HCT116 (cell line): ENCODE results near the gene MICOS13. TPM values are rescaled to one million over a fixed set of nuclear protein-coding genes. Genes with fewer than 3 reads are reported as not detected.

Experiments used
- ATAC-seq: fragments of 200-7000 bp; cut with Tn5 transposase; 2 replicates; pipeline ENCODE4 v1.9.1; 2020; ENCODE audit warnings: mild to moderate bottlenecking, moderate library complexity
- BruUV-seq: library from RNA; stranded (reverse); fragments of 400-500 nt; replicated peaks from 2 replicates; lab custom pipeline; 2021; lab: Mats Ljungman, UMichigan
- CTCF ChIA-PET: fragments of 300-600 bp; sonication (Branson Sonifier 250); formaldehyde crosslinking; loops from one replicate; lab custom pipeline; 2021; ENCODE audit warnings: antibody characterized with exemption; lab: Charles Lee
- POLR2A ChIA-PET: fragments of 300-600, 350-600 bp; sonication (Branson Sonifier 250); formaldehyde crosslinking; loops from one replicate; lab custom pipeline; 2021; ENCODE audit warnings: antibody characterized with exemption; lab: Charles Lee
- RAD21 ChIA-PET, 2 experiments: fragments of 300-600 bp; sonication (Branson Sonifier 250); formaldehyde crosslinking; loops; one replicate each; lab custom pipeline; 2023; ENCODE audit warnings: low total read pairs in 2 of 2; ENCODE audit not compliant: uncharacterized antibody in 2 of 2, unreplicated experiment in 2 of 2, low non-redundant PET in 1 of 2; lab: Charles Lee
- DNase-seq: peaks from one replicate; pipeline ENCODE4 v3.0.0-alpha.2; 2010; ENCODE audit warnings: low read depth, low spot score
- H2AFZ ChIP-seq: fragments of 200-600 bp; shearing (Covaris generic), sonication (generic); 2 replicates; pipeline ENCODE4 v1.6.1; 2017; ENCODE audit warnings: low read depth, mixed run types, mixed read lengths, antibody characterized with exemption, low read length; ENCODE audit not compliant: poor library complexity, severe bottlenecking
- H3K27ac ChIP-seq: 2 replicates; pipeline ENCODE4 v1.5.1; 2012; ENCODE audit warnings: low read depth, low read length
- H3K27me3 ChIP-seq: fragments of 200-600 bp; sonication (generic); 2 replicates; pipeline ENCODE4 v1.6.1; 2016; ENCODE audit warnings: mixed run types, low read length, mixed read lengths; ENCODE audit not compliant: insufficient read depth
- H3K36me3 ChIP-seq, 2 experiments: fragments of 200-500 bp in 1 of 2; fragments of 200-600 bp in 1 of 2; sonication (Bioruptor generic) in 1 of 2; sonication (generic) in 1 of 2; 2 replicates each; pipeline versions ENCODE4 v1.5.1 to v1.6.1; 2014 to 2016; ENCODE audit warnings: low read length in 2 of 2, inconsistent platforms in 1 of 2, mixed read lengths in 1 of 2, mixed run types in 1 of 2; ENCODE audit not compliant: insufficient read depth in 2 of 2, control insufficient read depth in 1 of 2
- H3K4me1 ChIP-seq, 2 experiments: fragments of 200-600 bp in 1 of 2; sonication (generic) in 1 of 2; 2 replicates each; pipeline versions ENCODE4 v1.5.1 to v1.6.1; 2012 to 2017; ENCODE audit warnings: low read length in 2 of 2, inconsistent platforms in 1 of 2, mild to moderate bottlenecking in 1 of 2, mixed read lengths in 1 of 2, mixed run types in 1 of 2, moderate library complexity in 1 of 2; ENCODE audit not compliant: insufficient read depth in 2 of 2, control insufficient read depth in 1 of 2
- H3K4me2 ChIP-seq: fragments of 200-600 bp; sonication (generic); 2 replicates; pipeline ENCODE4 v1.6.1; 2017; ENCODE audit warnings: mixed run types, low read length, mixed read lengths
- H3K4me3 ChIP-seq, 2 experiments: fragments of 200-600 bp in 1 of 2; sonication (generic) in 1 of 2; replicated peaks in 1 of 2; 2 replicates each; pipeline ENCODE4 v1.5.1; 2011 to 2016; ENCODE audit warnings: low read length in 2 of 2, control low read depth in 1 of 2, low read depth in 1 of 2, mild to moderate bottlenecking in 1 of 2, mixed read lengths in 1 of 2, mixed run types in 1 of 2
- H3K79me2 ChIP-seq: fragments of 200-600 bp; sonication (generic); 2 replicates; pipeline ENCODE4 v1.6.1; 2017; ENCODE audit warnings: mild to moderate bottlenecking, mixed run types, low read length, moderate library complexity, mixed read lengths; ENCODE audit not compliant: insufficient read depth
- H3K9ac ChIP-seq: fragments of 200-600 bp; sonication (generic); 2 replicates; pipeline ENCODE4 v1.6.1; 2016; ENCODE audit warnings: low read length, mixed read lengths
- H3K9me2 ChIP-seq: fragments of 200-600 bp; sonication (generic), shearing (Covaris generic); 2 replicates; pipeline ENCODE4 v1.6.1; 2017; ENCODE audit warnings: mixed run types, mild to moderate bottlenecking, moderate library complexity; ENCODE audit not compliant: insufficient read depth
- H3K9me3 ChIP-seq, 2 experiments: fragments of 200-500 bp in 1 of 2; fragments of 200-600 bp in 1 of 2; sonication (Bioruptor generic) in 1 of 2; sonication (generic) in 1 of 2; 2 replicates each; pipeline ENCODE4 v1.6.1; 2014 to 2017; ENCODE audit warnings: low read length in 2 of 2, mixed read lengths in 2 of 2, inconsistent platforms in 1 of 2, low read depth in 1 of 2, mild to moderate bottlenecking in 1 of 2, mixed run types in 1 of 2, moderate library complexity in 1 of 2; ENCODE audit not compliant: control insufficient read depth in 1 of 2, insufficient read depth in 1 of 2
- H4K20me1 ChIP-seq: fragments of 200-600 bp; sonication (generic), shearing (Covaris generic); 2 replicates; pipeline ENCODE4 v1.6.1; 2017; ENCODE audit warnings: mixed run types, mild to moderate bottlenecking, moderate library complexity; ENCODE audit not compliant: insufficient read depth
- CBX3 ChIP-seq: IDR thresholded peaks from 2 replicates; pipeline ENCODE4 v1.6.1; 2012; ENCODE audit warnings: low read depth
- CEBPB ChIP-seq: IDR thresholded peaks from 2 replicates; pipeline ENCODE4 v1.6.1; 2012; ENCODE audit warnings: low read depth
- FOSL1 ChIP-seq: IDR thresholded peaks from 2 replicates; pipeline ENCODE4 v1.6.1; 2012; ENCODE audit warnings: low read depth
- POLR2AphosphoS5 ChIP-seq: IDR thresholded peaks from 2 replicates; pipeline ENCODE4 v1.6.1; 2011; ENCODE audit warnings: mild to moderate bottlenecking, low read depth, low read length, moderate library complexity
- YY1 ChIP-seq: IDR thresholded peaks from 2 replicates; pipeline ENCODE4 v1.6.1; 2011; ENCODE audit warnings: low read length, low read depth, moderate library complexity, mild to moderate bottlenecking; ENCODE audit not compliant: insufficient replicate concordance; ENCODE audit errors: extremely low read depth
- ZBTB33 ChIP-seq: IDR thresholded peaks from 2 replicates; pipeline ENCODE4 v1.6.1; 2011; ENCODE audit warnings: mild to moderate bottlenecking, low read length, moderate library complexity; ENCODE audit not compliant: insufficient replicate concordance; ENCODE audit errors: extremely low read depth
- intact Hi-C: fragments of 100-400 bp; cut with micrococcal nuclease; formaldehyde crosslinking; loops from 2 replicates; pipeline ENCODE4 v1.10.0; 2022
- total RNA-seq: library from RNA; stranded (reverse); gene quantifications from one replicate; pipeline ENCODE4 v1.2.1, GENCODE V29; 2021; ENCODE audit not compliant: unreplicated experiment

MICOS13 gene
- total RNA-seq, 1 experiment from 2014 or later = 61.6 TPM

- no peak for TF ChIP-seq YY1
- no peak for TF ChIP-seq FOSL1
- TF ChIP-seq CEBPB = no peak
- TF ChIP-seq CBX3 = no peak
- TF ChIP-seq POLR2AphosphoS5 = peak; percentile 62
- peak; percentile 2 for TF ChIP-seq ZBTB33
- Histone ChIP-seq H3K9ac (peak overlapping the region; percentile 100), H3K4me3 (peak overlapping the region; percentile 85 to 99), H3K79me2 (peaks cover 57% of the 10 kb centered on the region), H3K4me1 (peaks cover 8 to 36% of the 10 kb centered on the region in 2 experiments; a peak in 3 of 4 replicates), H3K27me3 (no peaks in the 10 kb centered on the region), H3K4me2 (peak overlapping the region; percentile 92), H3K9me3 (no peaks in the 10 kb centered on the region), H4K20me1 (peaks cover 17% of the 10 kb centered on the region; the same call in 1 of the 2 replicates), H2AFZ (no peak overlapping the region), H3K9me2 (no peaks in the 10 kb centered on the region), H3K27ac (peak overlapping the region; percentile 93), H3K36me3 (peaks cover 12 to 58% of the 10 kb centered on the region in 2 experiments; a peak in 2 of 4 replicates)
- BruUV-seq = no TSS peak
- ChIA-PET POLR2A (interaction anchor here (1.1 to 1.4 kb wide), 3 partner anchors 26 to 70 kb away, joined by 3 to 6 read pairs (median 5); partner anchors contain the start of genes CATSPERD, LONP1 and SAFB2), RAD21 (no interaction called here), CTCF (no interaction called here)
- DNase-seq (no peak), ATAC-seq (peak; percentile 1; the same call in 1 of the 2 replicates)
- intact Hi-C loops = loop anchor here (2.0 kb wide), 1 partner anchor 99 kb away; the partner anchor contains the start of gene DUS3L
Observed at GRCh38 chr19:5691822-5692722, 11.8 kb upstream of the MICOS13 start.
